ENCODE results near the gene KLHL17.

Gene KLHL17

DNA sequence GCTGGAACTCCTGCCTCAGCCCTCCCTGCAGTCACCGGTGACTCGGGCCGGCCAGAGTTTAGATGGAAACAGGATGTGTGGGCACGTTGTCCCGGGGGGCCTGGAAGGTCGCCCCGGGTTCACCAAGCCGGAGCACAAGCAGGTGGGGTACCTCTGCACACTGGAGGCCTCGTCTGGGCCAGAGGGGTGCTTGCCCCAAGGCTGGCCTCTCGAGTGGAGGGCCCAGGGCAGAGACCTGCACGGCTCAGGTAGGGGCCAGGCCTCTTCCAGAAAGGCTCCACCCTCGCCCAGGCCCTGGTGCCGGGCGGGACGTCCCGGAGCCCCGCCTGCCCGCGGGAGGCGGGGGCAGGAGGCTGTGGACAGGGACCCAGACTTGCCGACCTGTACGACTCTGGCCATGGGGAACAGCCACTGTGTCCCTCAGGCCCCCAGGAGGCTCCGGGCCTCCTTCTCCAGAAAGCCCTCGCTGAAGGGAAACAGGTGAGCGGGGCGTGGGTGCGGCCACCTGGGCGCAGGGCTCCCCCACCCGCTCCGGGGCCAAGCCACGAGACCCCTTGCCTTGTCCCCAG, 5.8 kb downstream of the KLHL17 start, which contains the start of gene PLEKHN1:
TSS of gene PLEKHN1 (plus strand) at position 348 of the 569 bp plus-strand sequence. CDS start at position 398, 50 bp downstream.
- no peaks in the 10 kb centered on the region for H3K27me3 ChIP-seq (ENCODE audit: insufficient read depth, poor library complexity, severe bottlenecking)
- no peaks in the 10 kb centered on the region for H3K4me1 ChIP-seq (ENCODE audit: insufficient read depth, poor library complexity, severe bottlenecking)
- DNase-seq (ENCODE audit: low spot score): no peak
- H3K36me3 ChIP-seq (ENCODE audit: low read depth): peaks cover 11% of the 10 kb centered on the region
- peak; percentile 87 for ATAC-seq (ENCODE audit: low read depth)
- peak within 1 kb of the TSS; percentile 61 for H3K4me3 ChIP-seq (ENCODE audit: severe bottlenecking)
- no peaks in the 10 kb centered on the region for H3K9me3 ChIP-seq (ENCODE audit: severe bottlenecking)
- peak within 1 kb of the TSS; percentile 89 for H3K27ac ChIP-seq (ENCODE audit: poor library complexity, severe bottlenecking)
- TF ChIP-seq, protein P1, sequence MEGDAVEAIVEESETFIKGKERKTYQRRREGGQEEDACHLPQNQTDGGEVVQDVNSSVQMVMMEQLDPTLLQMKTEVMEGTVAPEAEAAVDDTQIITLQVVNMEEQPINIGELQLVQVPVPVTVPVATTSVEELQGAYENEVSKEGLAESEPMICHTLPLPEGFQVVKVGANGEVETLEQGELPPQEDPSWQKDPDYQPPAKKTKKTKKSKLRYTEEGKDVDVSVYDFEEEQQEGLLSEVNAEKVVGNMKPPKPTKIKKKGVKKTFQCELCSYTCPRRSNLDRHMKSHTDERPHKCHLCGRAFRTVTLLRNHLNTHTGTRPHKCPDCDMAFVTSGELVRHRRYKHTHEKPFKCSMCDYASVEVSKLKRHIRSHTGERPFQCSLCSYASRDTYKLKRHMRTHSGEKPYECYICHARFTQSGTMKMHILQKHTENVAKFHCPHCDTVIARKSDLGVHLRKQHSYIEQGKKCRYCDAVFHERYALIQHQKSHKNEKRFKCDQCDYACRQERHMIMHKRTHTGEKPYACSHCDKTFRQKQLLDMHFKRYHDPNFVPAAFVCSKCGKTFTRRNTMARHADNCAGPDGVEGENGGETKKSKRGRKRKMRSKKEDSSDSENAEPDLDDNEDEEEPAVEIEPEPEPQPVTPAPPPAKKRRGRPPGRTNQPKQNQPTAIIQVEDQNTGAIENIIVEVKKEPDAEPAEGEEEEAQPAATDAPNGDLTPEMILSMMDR (IDR thresholded peaks at IDR 0.05; ENCODE audit: poor library complexity, severe bottlenecking): no peak

DNA sequence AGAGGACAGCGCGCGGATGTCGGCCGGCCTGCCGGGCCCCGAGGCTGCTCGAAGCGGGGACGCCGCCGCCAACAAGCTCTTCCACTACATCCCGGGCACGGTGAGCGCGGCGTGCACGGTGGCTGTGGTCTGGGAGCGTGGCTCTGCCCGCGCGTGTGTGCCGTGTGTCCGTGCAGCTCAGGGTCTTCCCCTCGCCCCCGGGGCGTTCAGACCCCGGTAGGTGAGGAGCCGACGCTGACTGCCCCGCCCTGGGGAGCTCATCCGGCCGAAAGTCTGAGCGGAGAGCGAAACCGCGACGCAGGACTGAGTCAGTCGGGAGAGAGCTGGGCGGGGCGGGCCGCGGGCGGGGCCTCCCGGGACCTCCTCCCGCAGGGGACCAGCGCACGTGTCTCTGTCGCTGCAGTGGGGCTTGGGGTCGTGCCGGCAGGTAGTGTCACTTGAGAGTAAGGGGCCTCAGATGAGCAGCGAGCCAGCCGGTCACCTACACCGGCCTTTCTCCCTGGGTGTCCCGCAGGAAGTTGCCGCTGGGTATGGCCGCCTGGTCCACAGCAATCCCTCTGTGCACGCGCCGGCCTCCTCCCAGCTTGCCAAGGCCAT, 6.4 kb downstream of the KLHL17 start:
- peak overlapping the region; percentile 89 for H3K27ac ChIP-seq (ENCODE audit: poor library complexity, severe bottlenecking)
- peaks cover 11% of the 10 kb centered on the region for H3K36me3 ChIP-seq (ENCODE audit: low read depth)
- no peaks in the 10 kb centered on the region for H3K4me1 ChIP-seq (ENCODE audit: insufficient read depth, poor library complexity, severe bottlenecking)
- H3K27me3 ChIP-seq (ENCODE audit: insufficient read depth, poor library complexity, severe bottlenecking): no peaks in the 10 kb centered on the region
- TF ChIP-seq, protein P1 (IDR thresholded peaks at IDR 0.05; ENCODE audit: poor library complexity, severe bottlenecking): no peak
- ATAC-seq (ENCODE audit: low read depth) (peak; percentile 77), DNase-seq (ENCODE audit: low spot score) (no peak)
- H3K9me3 ChIP-seq (ENCODE audit: severe bottlenecking): no peaks in the 10 kb centered on the region
- H3K4me3 ChIP-seq (ENCODE audit: severe bottlenecking): peak overlapping the region; percentile 61

DNA sequence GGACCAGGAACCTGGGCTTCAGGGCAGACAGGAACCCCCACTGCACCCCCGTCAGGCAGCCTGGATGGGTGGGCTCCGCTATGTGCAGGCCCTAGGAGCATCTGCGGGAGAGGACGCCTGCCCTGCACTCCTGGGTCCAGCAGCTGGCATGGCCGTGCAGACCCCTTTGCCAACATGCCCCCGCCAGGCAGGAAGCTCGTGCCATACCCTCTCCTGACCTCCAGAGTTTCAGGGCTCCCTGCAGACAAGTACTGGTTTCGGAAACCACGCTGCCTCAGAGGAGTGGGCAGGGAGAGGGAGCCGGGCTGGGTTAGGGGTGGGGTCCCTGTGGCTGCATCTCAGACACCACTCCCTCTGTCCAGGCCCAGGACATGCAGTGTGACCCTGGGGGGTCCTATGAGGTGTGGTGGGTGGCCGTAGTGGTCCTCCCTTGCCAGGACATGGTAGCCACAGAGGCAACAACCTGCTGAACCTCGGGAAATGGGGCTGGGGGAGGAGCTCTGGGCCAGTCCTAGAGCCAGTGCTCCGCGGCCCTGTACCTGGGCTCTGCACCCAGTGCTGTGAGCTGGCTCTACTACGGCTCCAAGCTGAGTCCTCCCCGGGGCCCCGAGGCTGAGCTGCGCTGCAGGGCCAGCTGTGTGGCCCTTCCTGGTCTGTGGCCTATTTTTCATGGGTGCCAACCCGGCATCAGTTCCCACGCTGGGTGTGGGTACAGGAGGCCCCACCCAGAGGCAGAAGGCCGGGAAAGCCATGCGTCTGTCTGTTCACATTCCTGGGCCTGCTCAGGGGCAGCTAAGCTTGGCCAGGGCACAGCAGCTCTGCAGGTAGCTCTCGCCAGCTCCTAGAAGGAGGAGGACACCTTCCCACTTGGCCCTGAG, 7.3 kb downstream of the KLHL17 start:
- ATAC-seq (ENCODE audit: low read depth) (no peak), DNase-seq (ENCODE audit: low spot score) (no peak)
- no peaks in the 10 kb centered on the region for H3K27me3 ChIP-seq (ENCODE audit: insufficient read depth, poor library complexity, severe bottlenecking)
- no peak overlapping the region for H3K4me3 ChIP-seq (ENCODE audit: severe bottlenecking)
- TF ChIP-seq, protein P1 (IDR thresholded peaks at IDR 0.05; ENCODE audit: poor library complexity, severe bottlenecking): no peak
- H3K4me1 ChIP-seq (ENCODE audit: insufficient read depth, poor library complexity, severe bottlenecking): no peaks in the 10 kb centered on the region
- peak overlapping the region; percentile 89 for H3K27ac ChIP-seq (ENCODE audit: poor library complexity, severe bottlenecking)
- no peaks in the 10 kb centered on the region for H3K9me3 ChIP-seq (ENCODE audit: severe bottlenecking)
- H3K36me3 ChIP-seq (ENCODE audit: low read depth): peaks cover 11% of the 10 kb centered on the region

DNA sequence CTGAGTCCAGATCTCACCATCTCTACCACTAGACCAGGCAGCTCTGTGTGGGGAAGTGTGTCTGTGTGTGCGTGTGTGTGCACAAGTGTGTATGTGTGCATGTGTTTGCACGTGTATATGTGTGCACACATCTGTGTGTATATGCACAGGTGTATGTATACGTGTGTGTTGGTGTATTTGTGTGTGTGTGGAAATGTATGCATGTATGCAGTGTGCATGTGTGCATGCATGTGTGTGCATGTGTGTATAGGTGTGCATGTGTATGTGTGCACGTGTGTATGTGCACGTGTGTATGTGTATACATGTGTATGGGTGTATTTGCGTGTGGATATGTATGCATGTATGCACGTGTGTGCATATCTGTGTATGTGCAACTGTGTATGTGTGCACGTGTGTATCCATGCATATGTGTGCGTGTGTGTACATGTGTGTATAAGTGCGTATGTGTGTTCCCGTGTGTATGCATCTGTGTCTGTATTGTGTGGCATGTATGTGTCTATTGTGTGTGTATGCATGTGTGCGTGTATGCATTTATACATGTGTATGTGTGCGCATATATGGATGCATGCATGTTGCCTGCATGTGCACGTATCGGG, 9.0 kb downstream of the KLHL17 start:
- TF ChIP-seq, protein P1 (IDR thresholded peaks at IDR 0.05; ENCODE audit: poor library complexity, severe bottlenecking): no peak
- peaks cover 4% of the 10 kb centered on the region; the same call in 1 of the 2 replicates for H3K36me3 ChIP-seq (ENCODE audit: low read depth)
- no peak overlapping the region for H3K27ac ChIP-seq (ENCODE audit: poor library complexity, severe bottlenecking)
- H3K4me1 ChIP-seq (ENCODE audit: insufficient read depth, poor library complexity, severe bottlenecking): no peaks in the 10 kb centered on the region
- DNase-seq (ENCODE audit: low spot score) (no peak), ATAC-seq (ENCODE audit: low read depth) (no peak)
- no peaks in the 10 kb centered on the region for H3K27me3 ChIP-seq (ENCODE audit: insufficient read depth, poor library complexity, severe bottlenecking)
- H3K9me3 ChIP-seq (ENCODE audit: severe bottlenecking): no peaks in the 10 kb centered on the region
- H3K4me3 ChIP-seq (ENCODE audit: severe bottlenecking): no peak overlapping the region

Measured in RWPE2 (cell line).